Endometrial microvascular endothelial cells (primary cell): Measurements from ENCODE around the gene OTUB1. TPM values are rescaled to one million over a fixed set of nuclear protein-coding genes. Genes with fewer than 3 reads are reported as not detected.
"Not testable (repeated sequence)": the region's sequence is repeated elsewhere in the genome, so short reads cannot be mapped to it uniquely, and the experiment has no call there.

Experiments
- in situ Hi-C: cut with HindIII; loops from 2 replicates; pipeline ENCODE4 v1.10.0; 2017; ENCODE audit warnings: low sequenced_read_pairs, low pct_unique_long_range_greater_than_20kb; ENCODE audit errors: inconsistent ontology term
- total RNA-seq: library from RNA; depleted of rRNA; stranded (reverse); fragments of >200 nt; gene quantifications from one replicate; pipeline ENCODE4 v1.2.3, GENCODE V29; 2015; ENCODE audit errors: inconsistent ontology term

OTUB1 gene
- total RNA-seq, 1 donor from 2014 or later, result 108 TPM

- in situ Hi-C loops, result not testable (repeated sequence)
Observed at GRCh38 chr11:63973912-63974258, 12.4 kb upstream of the OTUB1 start.

- in situ Hi-C loops, result no loop called here
Observed at GRCh38 chr11:63974259-63975143, 11.7 kb upstream of the OTUB1 start, which contains the start of gene COX8A. Gene COX8A, plus strand, starts transcription at chr11:63974620. Its CDS starts 61 bp downstream, at chr11:63974681.

GRCh38 chr11:63978551-63979239 lies 7.5 kb upstream of the OTUB1 start:
- in situ Hi-C loops, result no loop called here

- in situ Hi-C loops, result no loop called here
Observed at GRCh38 chr11:63979426-63979825, 6.8 kb upstream of the OTUB1 start.

GRCh38 chr11:63985812-63986155 lies 454 bp upstream of the OTUB1 start:
- in situ Hi-C loops, result no loop called here

- in situ Hi-C loops, result no loop called here
Observed at GRCh38 chr11:63986932-63987513, 785 bp downstream of the OTUB1 start.

GRCh38 chr11:63991558-63991957 lies 5.3 kb downstream of the OTUB1 start:
- in situ Hi-C loops, result no loop called here

GRCh38 chr11:63993100-63993499 lies 6.9 kb downstream of the OTUB1 start:
- in situ Hi-C loops, result no loop called here

GRCh38 chr11:63993993-63994392 lies 7.8 kb downstream of the OTUB1 start:
- in situ Hi-C loops, result no loop called here

GRCh38 chr11:63996512-63996911 lies 10.3 kb downstream of the OTUB1 start:
- in situ Hi-C loops, result no loop called here

GRCh38 chr11:63997104-63997700 lies 11.0 kb downstream of the OTUB1 start:
- in situ Hi-C loops, result no loop called here

GRCh38 chr11:63997801-63998337 lies 11.6 kb downstream of the OTUB1 start:
- in situ Hi-C loops, result no loop called here

GRCh38 chr11:63998558-63999348 lies 12.5 kb downstream of the OTUB1 start:
- in situ Hi-C loops, result no loop called here

GRCh38 chr11:63999349-64000025 lies 13.2 kb downstream of the OTUB1 start:
- in situ Hi-C loops, result loop anchor here (5.0 to 10.0 kb wide), 5 partner anchors 75 to 205 kb away; partner anchors contain the start of gene FERMT3

GRCh38 chr11:64000026-64000739 lies 13.9 kb downstream of the OTUB1 start:
- in situ Hi-C loops, result loop anchor here (5.0 to 10.0 kb wide), 5 partner anchors 75 to 205 kb away; partner anchors contain the start of gene FERMT3

GRCh38 chr11:64000740-64001483 lies 14.7 kb downstream of the OTUB1 start:
- in situ Hi-C loops, result loop anchor here (5.0 to 10.0 kb wide), 5 partner anchors 74 to 204 kb away; partner anchors contain the start of gene FERMT3
